Fibroblast of skin of left quadriceps (primary cell): ENCODE measurements around the gene USP48.
A peak's percentile ranks its signal among the peaks of the same experiment; 100 is the strongest.

ENCODE experiments used
- DNase-seq, 2 experiments: peaks; one replicate each; pipeline ENCODE4 v3.0.0-alpha.2; 2013; ENCODE audit warnings: low read depth in 2 of 2

USP48 gene

GRCh38 chr1:21668232-21668950, 114.6 kb downstream of the USP48 start:
- DNase-seq, result no peak

- no peak for DNase-seq
Measured at GRCh38 chr1:21667348-21668231, 115.4 kb downstream of the USP48 start.

DNA sequence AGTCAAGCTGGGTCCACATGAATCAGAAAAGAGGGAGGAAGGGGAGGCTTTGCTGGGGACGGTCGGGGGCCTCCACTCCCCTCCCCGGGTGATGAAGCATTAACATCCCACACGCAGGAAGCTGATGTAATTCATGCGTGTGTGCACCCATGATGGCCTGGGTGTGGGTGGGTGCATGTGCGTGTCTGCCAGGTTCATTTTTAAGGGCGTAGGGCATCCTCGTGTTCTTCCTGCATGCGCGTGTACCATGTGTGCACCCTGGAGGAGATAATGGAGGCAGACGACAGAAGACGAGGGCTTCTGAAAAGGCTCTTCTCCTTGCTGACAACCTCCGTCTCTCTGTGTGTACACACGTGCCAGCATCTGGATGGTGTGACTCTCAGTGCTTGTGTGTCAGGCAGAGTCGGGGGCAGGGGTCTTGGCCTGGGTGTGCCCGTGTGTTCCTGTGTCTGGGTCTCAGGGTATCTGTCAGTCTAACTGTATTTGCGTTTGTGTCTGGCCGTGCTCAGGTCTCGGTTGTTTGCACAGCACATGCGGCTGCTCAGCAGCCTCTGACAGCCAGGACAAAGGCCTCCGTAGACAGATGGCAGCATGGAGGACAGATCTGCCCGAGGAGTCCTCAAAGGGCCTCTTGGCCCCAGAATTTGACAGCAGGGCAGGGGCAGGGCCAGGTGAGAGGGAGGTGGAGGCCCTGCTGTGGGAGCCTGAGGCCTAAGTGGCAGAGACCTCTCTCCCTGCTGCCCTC, 116.2 kb downstream of the USP48 start:
- no peak for DNase-seq

- DNase-seq, result no peak
Measured at GRCh38 chr1:21665711-21666575, 117.0 kb downstream of the USP48 start.

- DNase-seq, result no peak
Measured at GRCh38 chr1:21664806-21665588, 118.0 kb downstream of the USP48 start.

- no peak for DNase-seq
Measured at GRCh38 chr1:21663951-21664805, 118.8 kb downstream of the USP48 start.

DNA sequence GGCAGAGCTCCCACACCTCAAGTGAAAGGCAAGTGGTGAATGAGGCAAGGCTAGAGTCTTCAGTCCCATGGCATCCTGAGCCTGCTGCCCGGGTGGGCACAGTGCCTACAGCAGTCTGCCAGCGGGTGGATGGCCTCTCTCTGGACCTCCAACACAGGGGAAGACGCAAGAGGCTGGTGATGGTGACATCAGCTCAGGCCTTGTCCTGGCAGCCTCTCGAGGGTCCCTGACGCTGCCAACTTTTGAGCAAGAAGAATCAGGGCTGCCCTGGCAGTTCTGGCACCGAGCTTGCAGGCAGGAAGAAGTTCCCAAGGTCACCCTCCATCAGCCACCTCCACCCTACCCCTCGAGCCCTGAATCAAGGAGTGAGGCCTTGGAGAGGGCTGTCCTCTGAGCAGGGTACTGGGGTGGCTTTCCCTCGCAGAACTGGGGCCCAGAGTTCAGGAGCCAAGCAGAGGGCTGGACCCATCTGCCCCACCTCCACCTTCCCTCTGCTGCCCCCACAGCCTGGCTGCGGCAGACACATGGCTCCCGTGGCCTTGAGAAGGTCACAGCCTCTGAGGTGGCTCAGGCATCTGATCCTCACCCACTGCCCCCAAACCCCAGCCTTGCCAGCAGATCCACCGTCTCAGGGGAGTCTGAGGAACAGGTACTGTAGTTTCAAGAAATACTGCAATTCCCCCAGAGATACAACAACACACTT, 119.5 kb downstream of the USP48 start:
- DNase-seq, result no peak

GRCh38 chr1:21662426-21663247, 120.3 kb downstream of the USP48 start:
- no peak for DNase-seq

DNA sequence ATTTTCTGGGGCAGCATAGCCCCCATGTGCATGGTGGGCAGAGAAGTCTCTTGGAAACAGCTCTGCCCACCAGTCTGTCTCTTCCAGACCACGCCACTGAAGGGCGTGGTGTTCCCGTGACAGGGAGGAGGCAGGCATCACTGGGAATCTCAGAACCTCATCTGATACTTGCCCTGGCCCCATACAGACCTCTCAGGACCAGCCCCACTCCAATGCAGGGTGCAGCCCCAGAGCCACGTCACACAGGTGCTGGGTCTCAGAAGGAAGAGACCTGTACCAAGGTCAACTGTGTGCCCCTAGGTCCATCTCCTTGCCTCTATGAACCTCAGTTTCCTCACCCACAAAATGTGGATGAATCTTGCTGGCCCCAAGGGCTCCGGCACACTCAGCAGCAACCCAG, 121.1 kb downstream of the USP48 start:
- DNase-seq, result no peak

- DNase-seq, result no peak
Measured at GRCh38 chr1:21659924-21660326, 123.0 kb downstream of the USP48 start.

DNA sequence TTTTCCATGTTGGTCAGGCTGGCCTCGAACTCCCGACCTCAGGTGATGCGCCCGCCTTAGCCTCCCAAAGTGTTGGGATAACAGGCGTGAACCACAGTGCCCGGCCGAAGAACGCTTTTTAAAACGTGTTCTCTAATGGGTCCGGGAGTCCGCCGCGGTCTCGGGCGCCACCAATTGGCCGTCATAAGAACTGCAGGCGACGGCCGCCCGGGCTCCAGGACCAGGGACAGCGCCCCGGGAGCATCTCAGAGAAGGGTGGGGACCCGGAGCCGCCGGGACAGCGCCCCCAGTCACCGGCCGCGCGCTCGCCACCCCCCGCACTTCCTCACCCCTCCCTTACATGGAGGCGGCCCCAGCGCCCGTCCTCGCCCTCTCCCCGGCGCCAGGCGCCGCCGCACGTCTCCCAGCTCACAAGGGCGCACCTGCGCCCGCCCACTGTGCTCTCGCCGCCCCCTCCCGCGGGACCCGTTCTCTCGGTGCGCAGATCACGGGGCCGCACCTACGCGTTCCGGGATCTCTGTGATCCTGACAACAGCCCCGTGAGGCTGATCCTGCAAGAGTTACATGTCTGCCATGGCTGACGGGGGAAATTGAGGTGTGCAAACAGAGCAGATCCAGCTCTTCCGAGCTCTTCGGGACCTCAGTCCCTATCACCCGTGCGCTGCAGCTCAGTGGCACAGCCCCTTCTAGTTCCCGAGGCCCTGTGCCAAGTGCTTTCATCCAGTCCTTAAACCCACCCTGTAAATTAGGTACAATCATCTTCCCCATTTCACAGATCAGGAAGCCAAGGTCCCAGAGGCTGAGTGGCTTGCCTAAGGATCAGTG, 123.6 kb downstream of the USP48 start:
- DNase-seq, result peak in 1 of 2 experiments; percentile 24

- DNase-seq, result no peak
Measured at GRCh38 chr1:21657456-21658190, 125.3 kb downstream of the USP48 start.

DNA sequence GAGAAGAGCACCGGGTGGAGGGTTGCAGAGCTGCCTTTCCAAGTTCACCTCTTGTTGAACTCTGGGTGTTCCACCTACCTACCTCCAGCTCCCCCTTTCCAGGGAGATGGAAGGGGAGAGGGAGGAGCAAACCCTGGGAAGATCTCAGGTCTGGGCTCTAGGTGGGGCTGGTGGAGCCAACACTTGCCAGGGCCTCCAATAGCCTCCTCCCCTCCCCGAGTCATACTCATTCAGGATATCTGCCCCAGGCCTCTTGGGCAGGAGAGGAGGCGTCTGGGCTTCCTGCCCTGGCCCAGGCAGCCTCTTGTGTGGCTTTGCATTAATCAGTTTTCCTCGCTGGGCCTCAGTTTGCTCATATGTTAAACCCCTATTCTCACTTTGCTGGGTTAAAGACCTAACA, 127.2 kb downstream of the USP48 start:
- no peak for DNase-seq

DNA sequence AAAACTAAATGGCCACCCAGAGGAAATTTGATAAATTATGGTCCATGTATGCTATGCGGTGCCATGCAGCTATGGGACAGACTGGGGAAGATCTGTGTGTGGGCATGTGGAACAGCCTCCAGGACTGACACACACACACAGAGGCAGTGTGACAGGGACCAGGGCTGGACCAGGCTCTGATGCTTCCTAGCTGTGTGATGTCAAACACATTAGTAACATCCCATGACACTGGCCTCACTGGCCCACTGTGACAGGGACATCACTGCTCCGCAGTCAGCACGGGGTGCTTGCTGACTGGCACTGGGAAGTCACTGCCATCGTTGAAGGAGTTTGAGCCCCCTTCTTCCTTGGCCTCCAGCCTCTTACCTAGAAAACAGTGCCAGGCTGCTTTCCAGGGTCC, 127.7 kb downstream of the USP48 start:
- no peak for DNase-seq

- DNase-seq, result no peak
Measured at GRCh38 chr1:21654209-21654608, 128.7 kb downstream of the USP48 start.

GRCh38 chr1:21653744-21654100, 129.2 kb downstream of the USP48 start:
- DNase-seq, result no peak
